ENCODE results near the gene USP21.

Gene USP21

DNA sequence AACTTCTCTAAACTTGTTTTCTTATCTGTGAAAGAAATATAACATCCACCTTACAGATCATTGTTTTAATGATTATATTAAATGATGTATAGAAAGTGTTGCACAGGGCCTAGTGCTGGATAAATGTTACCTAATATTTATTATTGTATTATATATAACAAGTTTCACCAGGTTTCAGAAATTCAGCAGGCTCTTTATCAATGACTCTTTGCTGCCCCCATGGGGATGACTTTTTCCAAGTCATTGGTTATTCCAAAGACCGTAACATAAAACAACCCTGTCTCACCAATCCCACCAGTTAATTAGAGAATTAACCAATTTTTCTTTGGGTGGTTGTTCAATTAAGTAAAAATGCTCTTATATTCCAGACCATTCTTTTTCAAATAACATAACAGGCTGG is 19.5 kb upstream of the USP21 start:
- Histone ChIP-seq H3K4me3 (replicated peaks; ENCODE audit: low read depth, low read length) (no peak overlapping the region), H3K27me3 (replicated peaks; ENCODE audit: control insufficient read depth, insufficient read depth, low read length) (no peaks in the 10 kb centered on the region), H3K36me3 (ENCODE audit: control insufficient read depth, insufficient read depth, low read length) (no peaks in the 10 kb centered on the region; the same call in 1 of the 2 replicates)
- peak; percentile 48 for TF ChIP-seq CTCF (IDR thresholded peaks at IDR 0.05; ENCODE audit: insufficient read depth, low read length, poor library complexity, severe bottlenecking)
- no peak for DNase-seq (ENCODE audit: extremely low read depth, insufficient read length)

DNA sequence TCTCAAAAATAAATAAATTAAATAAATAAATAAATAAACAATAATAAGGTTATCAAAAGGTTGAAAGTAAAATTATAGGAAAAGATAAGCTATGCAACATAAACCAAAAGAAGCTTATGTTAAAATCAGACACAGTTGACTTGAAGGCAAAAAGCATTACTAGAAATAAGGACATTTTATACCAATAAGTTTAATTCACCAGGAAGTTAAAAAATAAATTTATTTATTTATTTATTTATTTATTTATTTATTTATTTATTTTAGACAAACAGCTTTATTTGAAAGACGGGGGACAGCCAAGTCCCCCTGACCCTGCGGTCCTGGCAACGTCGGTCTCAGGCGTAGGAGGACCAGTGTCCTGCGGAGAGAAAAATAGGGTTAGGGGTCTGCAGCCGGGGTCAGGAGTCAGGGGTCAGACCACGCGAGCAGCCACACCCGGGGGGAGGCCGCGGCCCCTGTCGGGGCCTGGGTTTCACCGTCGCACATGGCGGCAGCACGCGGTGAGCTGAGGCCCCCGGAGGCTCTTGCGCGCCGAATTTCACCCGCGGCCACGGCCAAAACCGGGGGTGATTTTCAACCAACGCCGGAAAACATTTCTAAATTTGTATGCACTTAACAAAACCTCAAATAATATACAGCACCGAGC is 18.4 kb upstream of the USP21 start:
- DNase-seq (ENCODE audit: extremely low read depth, insufficient read length): no peak
- no peak for TF ChIP-seq CTCF (IDR thresholded peaks at IDR 0.05; ENCODE audit: insufficient read depth, low read length, poor library complexity, severe bottlenecking)
- Histone ChIP-seq H3K27me3 (replicated peaks; ENCODE audit: control insufficient read depth, insufficient read depth, low read length) (no peaks in the 10 kb centered on the region), H3K36me3 (ENCODE audit: control insufficient read depth, insufficient read depth, low read length) (no peaks in the 10 kb centered on the region; the same call in 1 of the 2 replicates), H3K4me3 (replicated peaks; ENCODE audit: low read depth, low read length) (no peak overlapping the region)

DNA sequence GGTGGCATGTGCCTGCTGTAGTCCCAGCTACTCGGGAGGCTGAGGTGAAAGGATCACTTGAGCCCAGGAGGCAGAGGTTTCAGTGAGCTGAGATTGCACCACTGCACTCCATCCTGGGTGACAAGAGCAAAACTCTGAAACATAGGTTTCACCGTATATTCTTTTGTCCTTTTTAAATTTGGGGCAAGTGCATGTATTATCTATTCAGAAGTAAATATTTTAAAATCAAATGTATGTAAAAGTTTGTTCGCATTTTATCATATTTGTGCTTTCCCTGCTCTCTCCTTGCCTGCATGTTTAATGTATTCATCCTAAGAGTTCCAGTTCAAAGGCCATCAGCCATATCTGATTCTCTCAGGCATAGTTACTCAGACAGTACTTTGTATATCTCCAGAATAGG is 13.5 kb upstream of the USP21 start:
- H3K4me3 ChIP-seq (replicated peaks; ENCODE audit: low read depth, low read length): no peak overlapping the region
- no peak for DNase-seq (ENCODE audit: extremely low read depth, insufficient read length)
- no peaks in the 10 kb centered on the region for H3K36me3 ChIP-seq (ENCODE audit: control insufficient read depth, insufficient read depth, low read length)
- no peaks in the 10 kb centered on the region for H3K27me3 ChIP-seq (replicated peaks; ENCODE audit: control insufficient read depth, insufficient read depth, low read length)
- TF ChIP-seq CTCF (IDR thresholded peaks at IDR 0.05; ENCODE audit: insufficient read depth, low read length, poor library complexity, severe bottlenecking): no peak

DNA sequence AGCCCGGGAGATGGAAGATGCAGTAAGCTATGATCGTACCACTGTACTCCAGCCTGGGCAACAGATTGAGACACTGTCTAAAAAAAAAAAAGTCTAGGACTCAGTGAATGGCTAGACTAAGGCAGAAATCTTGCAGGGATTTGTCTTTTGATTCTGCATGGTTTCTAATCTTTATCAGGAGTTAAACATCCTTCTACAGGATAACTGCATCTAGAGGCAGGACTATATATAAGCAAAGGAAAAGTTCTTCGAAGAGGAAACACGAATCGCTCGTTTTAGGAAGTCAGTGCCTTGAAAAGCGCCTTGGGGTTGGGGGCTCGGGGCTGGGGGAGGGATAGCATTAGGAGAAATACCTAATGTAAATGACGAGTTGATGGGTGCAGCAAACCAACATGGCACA is 6.1 kb upstream of the USP21 start:
- no peak for DNase-seq (ENCODE audit: extremely low read depth, insufficient read length)
- no peaks in the 10 kb centered on the region for H3K27me3 ChIP-seq (replicated peaks; ENCODE audit: control insufficient read depth, insufficient read depth, low read length)
- H3K36me3 ChIP-seq (ENCODE audit: control insufficient read depth, insufficient read depth, low read length): no peaks in the 10 kb centered on the region; the same call in 1 of the 2 replicates
- H3K4me3 ChIP-seq (replicated peaks; ENCODE audit: low read depth, low read length): peak overlapping the region; percentile 72
- no peak for TF ChIP-seq CTCF (IDR thresholded peaks at IDR 0.05; ENCODE audit: insufficient read depth, low read length, poor library complexity, severe bottlenecking)

GRCh38 chr1:161153682-161154337 is 5.5 kb upstream of the USP21 start, which contains the start of gene UFC1:
TSS of gene UFC1 (plus strand) at chr1:161153978. CDS start at chr1:161153998, 20 bp downstream.
- H3K4me3 ChIP-seq (replicated peaks; ENCODE audit: low read depth, low read length): peak within 1 kb of the TSS; percentile 72
- H3K27me3 ChIP-seq (replicated peaks; ENCODE audit: control insufficient read depth, insufficient read depth, low read length): no peaks in the 10 kb centered on the region
- no peaks in the 10 kb centered on the region; the same call in 1 of the 2 replicates for H3K36me3 ChIP-seq (ENCODE audit: control insufficient read depth, insufficient read depth, low read length)
- DNase-seq (ENCODE audit: extremely low read depth, insufficient read length): peak; percentile 88
- TF ChIP-seq CTCF (IDR thresholded peaks at IDR 0.05; ENCODE audit: insufficient read depth, low read length, poor library complexity, severe bottlenecking): no peak
